Hematopoietic multipotent progenitor cell treated with erythropoietin and hydrocortisone succinate and interleukin-3 and kit ligand, for 8 days (in vitro differentiated cells): ENCODE data around the gene ADCYAP1.
"Not testable (repeated sequence)": the region's sequence is repeated elsewhere in the genome, so short reads cannot be mapped to it uniquely, and the experiment has no call there.

Experiments used
- DNase-seq: peaks from one replicate; pipeline ENCODE4 v3.0.0-alpha.2; 2015

Gene ADCYAP1

DNA sequence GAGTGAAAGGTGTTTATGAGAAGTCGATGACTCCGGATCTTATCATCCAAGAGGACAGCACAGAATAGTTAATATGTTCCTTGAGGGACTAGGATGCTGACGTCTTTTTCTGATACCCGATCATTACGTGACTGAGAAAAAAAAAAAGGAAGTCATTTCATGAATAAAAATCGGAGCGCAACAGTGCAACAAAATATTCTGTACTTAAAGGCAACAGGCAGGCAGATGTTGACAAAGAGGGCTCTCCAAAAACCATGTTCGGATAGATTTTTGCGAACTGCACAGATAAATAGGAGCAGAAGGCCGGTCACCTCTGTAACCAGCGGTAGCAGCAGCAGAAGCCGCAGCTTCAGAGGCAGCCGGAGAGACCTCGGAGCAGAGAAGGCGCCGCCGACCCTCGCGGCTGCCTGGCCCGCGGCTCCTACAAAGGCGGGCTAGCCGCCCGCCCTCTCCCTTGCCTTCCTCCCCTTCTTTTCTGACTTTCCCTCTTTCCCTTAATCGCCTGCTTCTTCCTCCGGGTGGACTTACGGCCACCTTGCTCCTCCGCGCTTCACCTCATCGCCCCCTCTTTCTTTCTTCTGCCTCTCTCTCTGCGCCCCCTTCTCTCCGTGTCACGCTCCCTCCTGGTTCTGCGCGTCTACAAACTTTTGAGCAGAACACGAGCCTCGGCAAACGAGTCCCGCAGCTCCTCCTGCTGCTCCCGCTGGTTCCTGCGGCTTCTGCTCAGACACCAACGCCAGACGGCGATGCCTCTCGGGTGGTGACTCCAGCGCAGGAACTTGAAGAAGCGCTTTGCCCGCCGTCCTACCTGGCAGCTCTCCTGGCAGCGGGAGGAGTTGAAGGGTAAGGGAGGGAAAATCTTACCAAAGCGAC is at the start of gene ADCYAP1:
Gene ADCYAP1, plus strand, starts transcription at position 654 of the 873 bp plus-strand sequence. CDS start 516 bp downstream, outside the sequence.
- DNase-seq, result no peak

- DNase-seq, result no peak
Measured at GRCh38 chr18:857986-858385, 46.7 kb upstream of the ADCYAP1 start.

GRCh38 chr18:864872-865273 is 39.8 kb upstream of the ADCYAP1 start:
- DNase-seq, result peak; percentile 76

GRCh38 chr18:867257-867656 is 37.4 kb upstream of the ADCYAP1 start:
- no peak for DNase-seq

- DNase-seq, result not testable (repeated sequence)
Measured at GRCh38 chr18:873426-873825, 31.2 kb upstream of the ADCYAP1 start.

- DNase-seq, result no peak
Measured at GRCh38 chr18:875912-876311, 28.8 kb upstream of the ADCYAP1 start.

GRCh38 chr18:877238-877637 is 27.4 kb upstream of the ADCYAP1 start:
- no peak for DNase-seq

DNA sequence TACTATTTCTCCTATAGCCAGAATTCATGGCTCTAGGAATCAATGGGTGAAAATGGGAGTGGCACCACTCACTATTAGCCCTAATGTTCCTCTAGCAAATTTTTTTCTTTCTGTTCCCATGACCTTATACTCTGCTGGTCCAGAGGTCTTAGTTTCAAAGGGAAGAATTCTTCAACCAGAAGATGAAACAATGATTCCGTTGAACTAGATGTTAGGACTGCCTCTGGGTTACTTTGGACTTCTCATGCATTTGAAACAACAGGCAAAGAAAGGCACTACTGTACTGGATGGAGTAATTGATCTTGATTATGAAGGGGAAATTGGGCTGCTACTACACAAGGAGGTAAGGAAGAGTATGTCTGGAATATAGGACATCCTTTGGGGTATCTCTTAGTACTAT is 18.6 kb upstream of the ADCYAP1 start:
- DNase-seq, result no peak

- no peak for DNase-seq
Measured at GRCh38 chr18:887716-888115, 17.0 kb upstream of the ADCYAP1 start.

GRCh38 chr18:892316-892715 is 12.4 kb upstream of the ADCYAP1 start:
- no peak for DNase-seq

DNA sequence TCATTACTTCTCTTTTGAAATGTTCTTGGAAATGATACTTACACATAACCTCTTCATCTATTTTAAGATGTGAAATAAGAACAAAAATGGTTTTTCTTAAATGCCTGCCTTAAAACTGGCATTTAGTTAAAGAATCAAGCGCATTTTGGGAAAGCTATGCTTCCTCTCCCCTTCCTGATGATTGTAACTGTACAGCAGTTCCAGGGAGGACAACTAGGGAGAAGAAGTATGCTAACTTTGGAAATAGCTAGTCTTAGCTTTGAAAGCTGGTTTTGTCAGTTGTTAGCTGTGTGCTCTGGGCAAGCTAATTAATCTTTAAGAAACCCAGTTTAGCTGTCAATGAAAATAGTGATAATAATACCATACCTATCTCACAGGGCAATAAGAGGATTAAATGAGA is 8.4 kb upstream of the ADCYAP1 start:
- no peak for DNase-seq

GRCh38 chr18:901761-902160 is 2.9 kb upstream of the ADCYAP1 start:
- DNase-seq, result no peak

DNA sequence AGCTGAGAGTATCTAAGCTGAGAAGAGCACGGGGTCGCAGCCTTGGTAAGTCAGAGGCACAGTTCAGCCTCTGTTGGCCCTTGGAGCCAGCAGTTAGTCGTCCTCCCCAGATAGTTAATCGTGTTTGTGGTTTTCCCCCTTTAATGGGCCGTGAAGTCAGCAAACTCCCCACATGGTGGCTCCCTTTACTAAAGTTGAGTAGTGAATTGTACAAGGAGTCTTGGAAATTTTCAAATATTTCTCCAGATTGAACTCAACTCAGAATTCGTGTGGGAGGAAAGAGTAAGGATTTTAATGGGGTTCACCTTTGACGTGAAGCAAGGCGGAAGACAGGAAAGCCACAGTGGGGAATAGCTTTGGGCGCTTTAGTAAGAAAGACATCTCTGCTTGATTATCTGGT is 2.4 kb upstream of the ADCYAP1 start:
- DNase-seq, result no peak

DNA sequence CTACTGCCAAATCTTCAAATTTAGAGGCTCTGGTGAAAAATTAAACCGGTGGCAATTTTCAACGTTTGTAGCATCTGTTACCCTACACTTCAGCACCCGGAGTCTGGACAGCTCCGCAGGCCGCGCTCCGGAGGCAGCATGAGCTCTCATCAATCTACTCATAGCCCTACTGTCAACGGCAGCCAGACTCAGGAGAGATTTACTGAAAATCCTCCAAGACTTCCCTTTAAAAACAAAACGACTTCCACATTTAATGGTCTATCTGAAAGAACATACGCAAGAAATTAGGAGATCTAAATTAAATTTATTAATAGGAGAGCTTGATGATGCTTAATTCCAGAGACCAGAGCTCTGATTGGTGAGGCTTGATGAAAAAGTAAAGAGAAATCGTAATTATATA is 970 bp upstream of the ADCYAP1 start:
- DNase-seq, result peak; percentile 54

- DNase-seq, result no peak
Measured at GRCh38 chr18:905307-905947, 756 bp downstream of the ADCYAP1 start.

- no peak for DNase-seq
Measured at GRCh38 chr18:905948-906415, 1.3 kb downstream of the ADCYAP1 start.

DNA sequence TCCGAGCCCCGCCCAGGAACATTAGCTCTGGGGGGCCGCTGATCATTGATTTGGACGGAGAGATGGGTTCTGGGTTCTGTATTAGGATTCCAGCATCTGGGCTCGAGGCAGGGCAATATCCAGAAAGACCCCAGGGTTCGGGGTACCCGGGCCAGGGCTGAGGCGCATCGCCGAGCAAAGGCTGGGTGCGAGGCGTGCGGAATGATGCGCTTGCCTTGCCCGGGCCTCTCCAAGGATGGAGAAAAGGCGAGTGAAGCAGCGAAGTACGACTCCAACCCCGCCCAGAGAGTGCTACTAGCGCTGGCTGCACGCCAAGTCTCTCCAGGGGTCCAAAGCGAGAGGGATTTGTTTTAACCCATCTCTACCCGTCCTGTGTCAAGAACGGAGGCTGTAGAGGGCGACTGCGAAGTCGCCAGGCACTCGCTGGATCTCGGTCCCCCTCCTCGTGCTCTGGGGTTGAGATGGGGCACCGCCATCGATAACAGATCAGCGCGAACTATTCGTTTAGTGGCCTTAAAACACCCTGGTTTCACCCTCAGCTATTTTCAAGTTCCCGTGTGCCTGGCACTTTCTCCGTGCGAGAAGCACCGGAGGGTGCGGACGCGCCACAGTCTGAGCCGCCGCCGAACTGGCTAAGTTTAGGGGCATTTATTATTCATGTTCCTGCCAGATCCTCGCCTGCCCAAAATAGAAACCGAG is 1.9 kb downstream of the ADCYAP1 start:
- no peak for DNase-seq

DNA sequence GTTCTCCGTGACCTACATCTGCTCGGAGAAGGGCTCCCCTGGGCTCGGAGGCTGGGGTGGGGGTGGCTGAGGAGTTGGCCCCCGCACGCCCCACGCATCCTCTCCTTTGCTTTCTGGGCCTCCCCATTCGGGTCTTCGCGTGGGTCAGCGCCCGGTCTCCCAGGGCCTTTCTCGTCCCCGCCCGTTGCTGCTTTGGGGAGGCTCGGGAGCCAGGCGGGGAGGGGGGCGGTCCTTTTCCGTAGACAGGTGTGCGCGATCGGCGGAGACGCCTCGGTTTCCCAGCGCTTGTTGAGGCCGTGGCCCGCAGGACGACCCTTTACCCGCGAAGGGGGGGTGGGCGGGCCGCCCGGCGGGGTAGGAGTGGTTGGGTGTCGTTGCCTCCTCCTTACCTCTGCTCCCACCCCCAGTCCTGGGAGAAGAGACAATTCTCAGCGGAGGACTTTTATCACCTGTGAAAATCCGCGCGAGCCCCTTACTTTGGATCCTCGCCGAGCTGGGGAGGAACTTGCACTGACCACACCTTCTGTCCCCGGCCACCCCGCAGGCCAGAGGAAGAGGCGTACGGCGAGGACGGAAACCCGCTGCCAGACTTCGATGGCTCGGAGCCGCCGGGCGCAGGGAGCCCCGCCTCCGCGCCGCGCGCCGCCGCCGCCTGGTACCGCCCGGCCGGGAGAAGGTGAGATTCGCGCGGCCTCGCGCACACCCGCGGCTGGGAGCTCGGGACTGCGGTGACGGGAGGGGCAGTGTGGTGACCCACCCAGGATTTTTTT is 2.6 kb downstream of the ADCYAP1 start:
- DNase-seq, result no peak

DNA sequence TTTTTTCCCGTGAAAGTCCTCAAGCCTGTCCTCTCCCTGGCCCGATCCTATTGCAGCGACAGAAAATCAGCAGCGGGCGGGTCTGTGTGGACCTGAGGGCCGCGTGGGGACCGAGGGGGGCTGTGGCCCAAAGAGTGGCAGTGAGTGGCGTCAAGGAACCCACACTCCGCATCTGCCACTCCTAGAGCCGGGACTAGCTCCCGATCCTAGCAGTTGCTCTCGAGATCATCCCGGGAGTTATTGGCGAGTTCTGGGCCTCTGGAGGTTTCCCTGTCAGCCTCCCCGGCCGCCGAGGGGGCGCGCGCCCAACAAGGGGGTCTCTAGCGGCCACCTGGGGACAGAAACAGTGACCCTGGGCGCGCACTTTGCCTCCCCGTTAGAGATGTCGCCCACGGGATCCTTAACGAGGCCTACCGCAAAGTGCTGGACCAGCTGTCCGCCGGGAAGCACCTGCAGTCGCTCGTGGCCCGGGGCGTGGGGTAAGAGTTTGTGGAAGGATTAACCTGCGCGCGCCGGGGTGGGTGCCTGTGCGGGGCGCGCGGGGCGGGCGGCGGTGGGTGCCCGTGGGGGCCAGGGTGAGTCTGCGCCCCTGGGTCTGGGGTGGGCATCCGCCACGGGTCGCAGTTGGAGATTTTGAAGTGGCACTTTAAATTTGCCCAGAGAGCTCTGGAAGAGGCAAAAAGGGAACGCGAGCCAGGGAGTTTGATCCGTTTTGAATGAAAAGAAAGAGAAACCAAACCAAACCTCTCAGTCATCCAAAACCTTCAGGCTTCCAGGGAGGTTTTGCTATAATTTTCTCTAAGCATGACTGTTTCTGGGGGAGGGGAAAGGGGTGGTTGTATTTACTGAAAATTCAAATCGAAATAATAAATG is 3.5 kb downstream of the ADCYAP1 start:
- no peak for DNase-seq

DNA sequence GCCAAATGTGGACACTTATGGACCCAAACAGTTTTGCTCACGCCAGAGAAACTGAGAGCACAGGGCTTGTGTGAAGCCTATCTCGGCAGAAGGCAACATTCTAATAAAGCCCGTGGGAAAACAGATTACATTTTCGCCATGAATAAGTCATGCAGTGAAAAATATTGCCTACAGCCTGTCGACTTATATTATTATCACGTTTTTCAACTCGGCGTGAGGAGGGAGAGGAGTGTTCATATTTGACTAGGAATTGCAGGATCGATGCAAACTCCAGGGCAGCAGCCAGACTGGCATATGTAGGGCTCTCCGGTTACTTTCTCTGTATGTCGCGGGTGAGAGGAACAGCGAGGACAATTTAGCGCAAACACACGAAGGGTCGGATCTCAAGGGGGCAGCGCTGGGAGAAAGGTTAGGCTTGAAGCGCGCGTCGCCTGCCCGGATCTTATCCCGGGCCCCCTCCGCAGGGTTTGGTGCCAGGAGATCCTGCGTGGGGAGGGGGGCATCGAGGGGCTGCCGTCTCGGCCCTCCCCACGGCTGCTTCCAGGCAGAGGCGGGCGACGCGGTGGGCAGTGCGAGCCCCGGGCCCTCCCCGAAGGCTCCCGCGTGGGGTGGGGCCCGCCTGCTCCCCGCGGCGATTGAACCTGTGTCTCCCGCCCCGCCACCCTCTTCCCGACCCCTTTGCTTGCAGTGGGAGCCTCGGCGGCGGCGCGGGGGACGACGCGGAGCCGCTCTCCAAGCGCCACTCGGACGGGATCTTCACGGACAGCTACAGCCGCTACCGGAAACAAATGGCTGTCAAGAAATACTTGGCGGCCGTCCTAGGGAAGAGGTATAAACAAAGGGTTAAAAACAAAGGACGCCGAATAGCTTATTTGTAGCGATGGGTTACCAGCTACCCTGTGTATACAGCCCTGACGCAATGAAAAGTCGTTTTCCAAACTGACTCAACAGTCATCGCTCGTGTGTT is 4.4 kb downstream of the ADCYAP1 start:
- no peak for DNase-seq

DNA sequence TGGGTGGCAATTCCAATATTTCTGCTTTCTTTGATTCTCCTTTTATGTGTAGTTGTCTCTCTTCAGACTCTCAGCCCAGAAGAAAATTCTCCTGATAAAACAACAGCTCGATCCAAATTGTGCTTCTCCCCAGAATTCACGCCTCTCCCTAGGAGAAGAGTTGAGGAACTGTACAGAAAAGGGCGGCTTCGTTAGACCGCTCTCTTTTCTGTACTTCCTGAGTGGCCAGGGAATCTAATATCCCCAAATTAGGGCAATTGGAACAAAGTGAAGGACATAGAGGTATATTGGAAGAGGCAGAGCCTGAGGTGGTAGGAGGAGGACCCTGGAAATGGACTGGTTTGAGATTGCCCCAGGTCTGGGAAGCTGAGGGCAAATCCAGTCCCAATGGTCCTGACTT is 5.6 kb downstream of the ADCYAP1 start:
- DNase-seq, result no peak
